SH-SY5Y (cell line): ENCODE data around the gene FAM13A.

ENCODE experiments used
- GATA2 ChIP-seq: IDR thresholded peaks from 2 replicates; pipeline ENCODE4 v1.6.1; 2011; ENCODE audit warnings: mild to moderate bottlenecking, low read depth, low read length
- GATA3 ChIP-seq: IDR thresholded peaks from 2 replicates; pipeline ENCODE4 v1.6.1; 2011; ENCODE audit warnings: low read depth, mild to moderate bottlenecking, low read length, moderate library complexity

The FAM13A gene

GRCh38 chr4:88725986-88726385 lies 331.0 kb downstream of the FAM13A start:
- TF ChIP-seq GATA2 (no peak), GATA3 (no peak)

- TF ChIP-seq GATA3, result no peak
- no peak for TF ChIP-seq GATA2
These were observed 331.8 kb downstream of the FAM13A start for GRCh38 chr4:88725143-88725542.

GRCh38 chr4:88724406-88724805 lies 332.6 kb downstream of the FAM13A start:
- TF ChIP-seq GATA3, result no peak
- TF ChIP-seq GATA2, result no peak

- TF ChIP-seq GATA2, result no peak
These were observed 334.2 kb downstream of the FAM13A start for GRCh38 chr4:88722828-88723227.

GRCh38 chr4:88722276-88722780 lies 334.7 kb downstream of the FAM13A start:
- no peak for TF ChIP-seq GATA3
- no peak for TF ChIP-seq GATA2

GRCh38 chr4:88720451-88721428 lies 336.2 kb downstream of the FAM13A start:
- TF ChIP-seq GATA2 (no peak), GATA3 (no peak)

GRCh38 chr4:88719381-88719780 lies 337.6 kb downstream of the FAM13A start:
- TF ChIP-seq GATA3 (no peak), GATA2 (no peak)

GRCh38 chr4:88718098-88718497 lies 338.9 kb downstream of the FAM13A start:
- no peak for TF ChIP-seq GATA2
- no peak for TF ChIP-seq GATA3

GRCh38 chr4:88713782-88714181 lies 343.2 kb downstream of the FAM13A start:
- TF ChIP-seq GATA3 (no peak), GATA2 (no peak)

- TF ChIP-seq GATA3 (no peak), GATA2 (no peak)
These were observed 347.0 kb downstream of the FAM13A start for GRCh38 chr4:88709989-88710388.

- TF ChIP-seq GATA3 (no peak), GATA2 (no peak)
These were observed 350.4 kb downstream of the FAM13A start for GRCh38 chr4:88706574-88706973.

GRCh38 chr4:88705805-88706492 lies 351.0 kb downstream of the FAM13A start:
- TF ChIP-seq GATA3, result no peak
- no peak for TF ChIP-seq GATA2

- no peak for TF ChIP-seq GATA2
- no peak for TF ChIP-seq GATA3
These were observed 351.8 kb downstream of the FAM13A start for GRCh38 chr4:88705223-88705622.

GRCh38 chr4:88702782-88703181 lies 354.2 kb downstream of the FAM13A start:
- TF ChIP-seq GATA2 (no peak), GATA3 (no peak)

GRCh38 chr4:88698519-88698918 lies 358.5 kb downstream of the FAM13A start:
- no peak for TF ChIP-seq GATA3
- TF ChIP-seq GATA2, result no peak
